Uterus (tissue), 4 donors: ENCODE data around the gene ASPSCR1. TPM values are rescaled to one million over a fixed set of nuclear protein-coding genes. Genes with fewer than 3 reads are reported as not detected.

Source experiments
- DNase-seq, 2 donors: peaks; one replicate each; pipeline ENCODE4 v3.0.0-alpha.2; 2019 to 2020
- H3K27ac ChIP-seq, 2 donors: fragments of 200-600 bp; sonication (generic); 1 replicate in 1 of 2; 2 replicates in 1 of 2; pipeline ENCODE4 v1.5.1; 2016 to 2018
- H3K27me3 ChIP-seq, 2 donors: fragments of 200-600 bp; sonication (generic); one replicate each; pipeline ENCODE4 v1.5.1; 2018 to 2019; ENCODE audit warnings: control low read depth in 1 of 2
- H3K36me3 ChIP-seq, 2 donors: fragments of 200-600 bp; sonication (generic); one replicate each; pipeline ENCODE4 v1.5.1; 2019; ENCODE audit warnings: control low read depth in 1 of 2
- H3K4me1 ChIP-seq, 2 donors: fragments of 200-600 bp; sonication (generic); one replicate each; pipeline ENCODE4 v1.5.1; 2018 to 2019; ENCODE audit warnings: control low read depth in 1 of 2
- H3K4me3 ChIP-seq, 2 donors: fragments of 200-600 bp; sonication (generic); 1 replicate in 1 of 2; 2 replicates in 1 of 2; pipeline ENCODE4 v1.5.1; 2018 to 2019; ENCODE audit warnings: mild to moderate bottlenecking in 1 of 2
- H3K9me3 ChIP-seq, 2 donors: fragments of 200-600 bp; sonication (generic); one replicate each; pipeline ENCODE4 v1.5.1; 2019; ENCODE audit warnings: control low read depth in 1 of 2
- POLR2A ChIP-seq, 2 donors: fragments of 450-650 bp; IDR thresholded peaks; one replicate each; pipeline ENCODE4 v1.6.1; 2016; ENCODE audit warnings: antibody characterized with exemption in 2 of 2, mild to moderate bottlenecking in 1 of 2, moderate library complexity in 1 of 2
- intact Hi-C: fragments of 100-400 bp; cut with DNase I; formaldehyde crosslinking; loops from one replicate; pipeline ENCODE4 v1.15.1; 2023; ENCODE audit warnings: low total_unique reads
- total RNA-seq, 4 donors: library from RNA; depleted of rRNA in 3 of 4; stranded (reverse); fragments of >200 nt in 3 of 4; gene quantifications; one replicate each; pipeline versions ENCODE4 v1.1.0 to v1.2.4, GENCODE V29; 2014 to 2023
- TF ChIP-seq, protein P1 (sequence below), 4 experiments: fragments of 200-600 bp in 2 of 4; fragments of 450-650 bp in 2 of 4; sonication (generic) in 2 of 4; IDR thresholded peaks; one replicate each; pipeline ENCODE4 v1.5.1; 2016 to 2019; ENCODE audit warnings: antibody characterized with exemption in 4 of 4, mild to moderate bottlenecking in 2 of 4, moderate library complexity in 1 of 4
- donor health status: DM: yes; HTN: yes; CAD: no.

ASPSCR1 gene
- total RNA-seq, 4 donors from 2014 or later, result 3.5 to 34.2 (median 13.6) TPM

DNA sequence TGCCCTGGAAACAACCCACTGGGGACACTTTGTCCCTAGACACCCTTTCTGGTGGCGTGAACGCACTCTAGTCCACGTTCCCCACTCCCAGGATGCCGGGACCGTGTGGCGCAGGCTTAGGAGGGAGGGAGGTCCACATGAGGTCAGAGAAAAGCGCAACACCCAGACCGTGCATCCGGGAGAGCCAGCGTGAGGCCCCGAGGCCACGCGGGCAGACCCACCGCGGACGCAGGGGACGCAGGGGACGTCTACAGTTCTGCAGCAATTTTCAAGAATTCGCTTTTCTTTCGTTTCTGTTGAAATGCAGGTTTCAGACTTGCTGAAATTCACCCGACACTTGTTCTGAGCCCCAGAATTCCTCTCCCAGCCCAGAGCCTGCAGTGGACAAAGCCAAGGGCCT lies 69.5 kb downstream of the ASPSCR1 start:
- H3K4me3 ChIP-seq, result no peak overlapping the region
- H3K27ac ChIP-seq, result no peak overlapping the region
- peaks cover 0 to 11% of the 10 kb centered on the region in 2 donors for H3K4me1 ChIP-seq
- intact Hi-C loops, result no loop called here
- no peak for TF ChIP-seq POLR2A (IDR thresholded peaks at IDR 0.05)
- TF ChIP-seq, protein P1, sequence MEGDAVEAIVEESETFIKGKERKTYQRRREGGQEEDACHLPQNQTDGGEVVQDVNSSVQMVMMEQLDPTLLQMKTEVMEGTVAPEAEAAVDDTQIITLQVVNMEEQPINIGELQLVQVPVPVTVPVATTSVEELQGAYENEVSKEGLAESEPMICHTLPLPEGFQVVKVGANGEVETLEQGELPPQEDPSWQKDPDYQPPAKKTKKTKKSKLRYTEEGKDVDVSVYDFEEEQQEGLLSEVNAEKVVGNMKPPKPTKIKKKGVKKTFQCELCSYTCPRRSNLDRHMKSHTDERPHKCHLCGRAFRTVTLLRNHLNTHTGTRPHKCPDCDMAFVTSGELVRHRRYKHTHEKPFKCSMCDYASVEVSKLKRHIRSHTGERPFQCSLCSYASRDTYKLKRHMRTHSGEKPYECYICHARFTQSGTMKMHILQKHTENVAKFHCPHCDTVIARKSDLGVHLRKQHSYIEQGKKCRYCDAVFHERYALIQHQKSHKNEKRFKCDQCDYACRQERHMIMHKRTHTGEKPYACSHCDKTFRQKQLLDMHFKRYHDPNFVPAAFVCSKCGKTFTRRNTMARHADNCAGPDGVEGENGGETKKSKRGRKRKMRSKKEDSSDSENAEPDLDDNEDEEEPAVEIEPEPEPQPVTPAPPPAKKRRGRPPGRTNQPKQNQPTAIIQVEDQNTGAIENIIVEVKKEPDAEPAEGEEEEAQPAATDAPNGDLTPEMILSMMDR (IDR thresholded peaks at IDR 0.05), result no peak
- no peak for DNase-seq
- no peaks in the 10 kb centered on the region for H3K27me3 ChIP-seq
- no peaks in the 10 kb centered on the region for H3K36me3 ChIP-seq
- H3K9me3 ChIP-seq, result no peaks in the 10 kb centered on the region

DNA sequence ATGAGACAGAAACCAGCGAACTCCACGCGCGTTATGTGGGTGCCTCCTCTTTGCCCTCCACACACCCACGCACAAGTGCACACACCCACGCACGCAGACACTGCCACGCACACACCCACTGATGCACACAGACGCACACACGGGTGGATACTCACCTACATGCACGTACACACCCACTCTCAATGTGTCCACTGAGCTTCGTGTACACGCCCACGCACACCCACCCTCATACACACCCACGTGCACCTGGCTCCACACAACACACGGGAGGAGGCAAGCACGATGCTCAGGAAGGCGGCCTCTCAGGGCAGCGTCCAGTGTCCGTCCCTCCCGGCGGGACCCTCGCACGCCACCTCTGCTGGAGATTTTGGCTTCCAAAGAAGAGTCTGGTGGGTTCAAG lies 70.0 kb downstream of the ASPSCR1 start:
- Histone ChIP-seq H3K27me3 (no peaks in the 10 kb centered on the region), H3K36me3 (no peaks in the 10 kb centered on the region), H3K27ac (no peak overlapping the region), H3K9me3 (no peaks in the 10 kb centered on the region), H3K4me1 (peaks cover 0 to 11% of the 10 kb centered on the region in 2 donors), H3K4me3 (no peak overlapping the region)
- DNase-seq, result no peak
- intact Hi-C loops, result no loop called here
- no peak for TF ChIP-seq POLR2A (IDR thresholded peaks at IDR 0.05)
- TF ChIP-seq, protein P1 (IDR thresholded peaks at IDR 0.05), result no peak

DNA sequence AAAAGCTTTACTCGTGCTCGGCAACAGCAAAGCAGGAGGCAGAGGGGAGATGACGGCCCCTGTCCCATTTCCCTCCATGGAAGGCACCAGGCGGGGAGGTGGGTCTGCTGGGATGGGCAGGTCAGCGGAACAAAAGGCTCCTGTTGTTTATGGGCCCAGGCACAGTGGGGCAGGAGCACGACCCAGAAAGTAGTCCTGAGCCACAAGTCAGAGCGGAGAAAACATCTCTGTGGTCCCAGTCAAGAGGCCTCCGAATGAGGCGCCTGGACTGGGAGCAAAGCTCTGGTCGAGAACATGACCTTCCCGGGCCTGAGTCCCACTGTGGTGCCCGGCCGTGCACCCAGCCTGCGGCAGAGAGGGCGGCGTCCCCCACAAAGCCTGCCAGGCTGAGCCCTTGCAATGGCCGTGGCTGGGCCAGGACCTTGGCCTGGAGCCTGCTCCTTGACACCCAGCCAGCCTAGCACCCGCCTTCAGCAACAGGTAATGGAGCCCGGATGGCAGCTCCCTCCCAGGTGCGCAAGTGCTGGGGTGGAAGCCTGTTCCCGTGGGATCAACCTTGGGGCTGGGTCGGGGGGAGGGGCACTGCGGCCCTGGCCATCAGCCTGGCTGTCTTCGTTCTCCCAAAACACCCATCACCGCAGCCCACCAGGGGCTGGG lies 70.6 kb downstream of the ASPSCR1 start:
- Histone ChIP-seq H3K27ac (no peak overlapping the region), H3K36me3 (no peaks in the 10 kb centered on the region), H3K27me3 (no peaks in the 10 kb centered on the region), H3K9me3 (no peaks in the 10 kb centered on the region), H3K4me1 (peaks cover 0 to 18% of the 10 kb centered on the region in 2 donors), H3K4me3 (no peak overlapping the region)
- TF ChIP-seq, protein P1 (IDR thresholded peaks at IDR 0.05), result no peak
- no peak for TF ChIP-seq POLR2A (IDR thresholded peaks at IDR 0.05)
- intact Hi-C loops, result no loop called here
- DNase-seq, result no peak

DNA sequence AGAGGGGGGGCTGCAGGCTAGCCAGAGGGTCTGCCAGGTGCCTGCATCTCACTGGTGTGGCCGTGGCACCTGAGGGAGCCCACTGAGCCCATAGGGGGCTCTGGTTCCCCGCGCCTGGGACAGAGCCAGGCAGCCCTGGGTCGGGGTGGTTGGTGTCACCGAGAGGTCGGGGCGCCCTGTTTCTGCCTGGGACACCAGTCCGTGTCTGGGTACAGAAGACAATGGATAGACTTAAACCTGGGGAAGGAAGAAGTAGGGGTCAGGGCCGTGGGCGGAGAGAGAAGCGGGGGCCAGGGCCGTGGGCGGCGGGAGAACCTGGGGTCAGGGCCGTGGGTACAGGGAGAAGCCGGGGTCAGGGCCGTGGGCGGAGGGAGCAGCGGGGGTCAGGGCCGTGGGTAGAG lies 71.1 kb downstream of the ASPSCR1 start:
- intact Hi-C loops, result no loop called here
- no peak for DNase-seq
- Histone ChIP-seq H3K4me3 (no peak overlapping the region), H3K27me3 (no peaks in the 10 kb centered on the region), H3K9me3 (no peaks in the 10 kb centered on the region), H3K4me1 (peaks cover 0 to 23% of the 10 kb centered on the region in 2 donors), H3K27ac (no peak overlapping the region), H3K36me3 (no peaks in the 10 kb centered on the region)
- TF ChIP-seq, protein P1 (IDR thresholded peaks at IDR 0.05), result no peak
- TF ChIP-seq POLR2A (IDR thresholded peaks at IDR 0.05), result no peak

DNA sequence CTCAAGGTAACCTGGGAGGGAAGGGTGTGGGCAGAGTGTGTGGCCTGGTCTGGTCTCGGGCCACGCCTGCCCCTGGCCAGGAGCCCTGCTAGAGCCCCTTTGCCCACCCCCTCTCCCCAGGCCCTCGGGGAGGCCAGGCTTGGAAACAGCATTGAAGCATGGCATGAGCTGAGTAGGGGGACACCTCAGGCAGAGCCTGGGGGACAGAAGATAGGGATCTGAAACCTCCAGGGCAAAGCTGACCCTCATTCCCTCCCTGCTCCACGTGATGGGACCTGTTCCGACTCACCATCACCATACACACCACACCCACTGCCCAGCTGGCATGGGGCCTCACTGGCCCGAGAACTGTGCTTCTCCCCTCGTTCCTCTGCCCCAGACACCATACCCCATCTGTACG lies 71.7 kb downstream of the ASPSCR1 start:
- no peak for DNase-seq
- no peak overlapping the region for H3K4me3 ChIP-seq
- no peaks in the 10 kb centered on the region for H3K36me3 ChIP-seq
- H3K27me3 ChIP-seq, result no peaks in the 10 kb centered on the region
- H3K27ac ChIP-seq, result no peak overlapping the region
- peaks cover 0 to 28% of the 10 kb centered on the region in 2 donors for H3K4me1 ChIP-seq
- intact Hi-C loops, result no loop called here
- H3K9me3 ChIP-seq, result no peaks in the 10 kb centered on the region
- TF ChIP-seq POLR2A (IDR thresholded peaks at IDR 0.05), result no peak
- TF ChIP-seq, protein P1 (IDR thresholded peaks at IDR 0.05), result no peak
